Psoas muscle (tissue), 8 donors: ENCODE data around the gene PARD6B. TPM values are rescaled to one million over a fixed set of nuclear protein-coding genes. Genes with fewer than 3 reads are reported as not detected.

Experiments used
- ATAC-seq, 4 donors: fragments of 200-7000 bp; cut with Tn5 transposase; one replicate each; pipeline ENCODE4 v1.9.1; 2020; ENCODE audit warnings: moderate library complexity in 3 of 4, mild to moderate bottlenecking in 2 of 4
- DNase-seq, 2 donors: peaks; one replicate each; pipeline ENCODE4 v3.0.0-alpha.2; 2020
- H3K27ac ChIP-seq: fragments of 200-600 bp; one replicate; pipeline ENCODE4 v1.8.0; 2022
- H3K27me3 ChIP-seq, 3 donors: fragments of 200-600 bp in 1 of 3; one replicate each; pipeline versions ENCODE4 v1.6.1 to v1.8.0; 2013 to 2022; ENCODE audit warnings: low read length in 2 of 3, mild to moderate bottlenecking in 2 of 3, moderate library complexity in 1 of 3; ENCODE audit not compliant: insufficient read depth in 3 of 3
- H3K36me3 ChIP-seq, 2 donors: fragments of 200-600 bp in 1 of 2; one replicate each; pipeline versions ENCODE4 v1.6.1 to v1.8.0; 2013 to 2022; ENCODE audit warnings: low read depth in 1 of 2, mild to moderate bottlenecking in 1 of 2, moderate library complexity in 1 of 2; ENCODE audit not compliant: insufficient read depth in 1 of 2
- H3K4me1 ChIP-seq: fragments of 200-600 bp; one replicate; pipeline ENCODE4 v1.8.0; 2022
- H3K4me3 ChIP-seq: fragments of 200-600 bp; one replicate; pipeline ENCODE4 v1.8.0; 2022; ENCODE audit warnings: mild to moderate bottlenecking
- H3K9me3 ChIP-seq: fragments of 200-600 bp; one replicate; pipeline ENCODE4 v1.8.0; 2022
- WGBS, 3 donors: extraction: QIAGEN DNeasy Blood & Tissue Kit; methylation state at CpG; one replicate each; pipeline versions ENCODE4 v1.1.6 to v1.1.7; 2013; 5-methylcytosine and 5-hydroxymethylcytosine counted together
- intact Hi-C, 2 donors: fragments of 100-400 bp; cut with DNase I; formaldehyde crosslinking; loops; one replicate each; pipeline versions ENCODE4 v1.11.0 to v1.14.2; 2022
- polyA plus RNA-seq, 3 donors: library from polyadenylated mRNA; stranded (reverse); fragments of 200-250 nt; gene quantifications; one replicate each; pipeline ENCODE4 v1.2.3, GENCODE V29; 2013
- total RNA-seq, 4 donors: library from RNA; stranded (reverse); fragmentation: NEBNext Ultra II Directional in 2 of 4; extraction: Animal tissue kit (Norgen Biotek cat#: 25700) in 2 of 4; gene quantifications; one replicate each; pipeline versions ENCODE4 v1.2.1 to v1.2.4, GENCODE V29; 2021 to 2023
- TF ChIP-seq, protein P1 (sequence below): fragments of 200-600 bp; IDR thresholded peaks from one replicate; pipeline ENCODE4 v1.8.0; 2022; ENCODE audit warnings: antibody characterized with exemption
- donor health status: healthy with polysubstance abuse.
- donor health status: DM: no; HTN: no; CAD: no; lungs with moderate emphysema.
- donor health status: Bipolar disorder and iron deficiency.
- donor health status: healthy.
- donor health status: DM: yes; HTN: yes; CAD: no.
- donor health status: DM: no; HTN: no; CAD: no.
- donor health status: DM: no; HTN: no; CAD: no.
- donor health status: DM: yes; HTN: yes; CAD: no.

The PARD6B gene
- total and polyA plus RNA-seq, 7 donors, result 0.27 to 5.0 (median 0.97) TPM

DNA sequence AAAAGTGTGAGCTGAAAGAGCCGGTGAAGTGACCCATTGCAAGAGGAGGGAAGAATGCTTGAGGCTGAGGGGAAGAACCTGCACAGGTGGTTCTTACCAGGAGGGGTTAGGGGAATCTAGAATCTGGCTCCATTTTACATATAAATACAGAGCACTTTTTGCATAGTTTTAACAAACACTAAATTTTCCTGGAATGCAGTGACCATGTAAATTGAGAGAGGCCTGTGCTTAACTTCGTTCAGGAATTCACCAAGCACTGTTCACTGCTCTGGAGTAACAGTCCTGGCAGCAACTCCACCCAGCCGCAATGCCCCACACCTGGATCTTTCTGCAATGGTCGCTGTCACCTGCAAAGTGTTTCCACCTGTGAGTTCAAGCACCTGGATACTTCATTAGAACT lies 26.9 kb upstream of the PARD6B start:
- H3K4me3 ChIP-seq, result no peak overlapping the region
- no peaks in the 10 kb centered on the region for H3K36me3 ChIP-seq
- H3K9me3 ChIP-seq, result no peaks in the 10 kb centered on the region
- DNase-seq, result no peak
- H3K27ac ChIP-seq, result no peak overlapping the region
- 70 to 78% (median 72%) methylated on average over 4 of the region's 4 CpGs for WGBS, 3 donors
- TF ChIP-seq, protein P1, sequence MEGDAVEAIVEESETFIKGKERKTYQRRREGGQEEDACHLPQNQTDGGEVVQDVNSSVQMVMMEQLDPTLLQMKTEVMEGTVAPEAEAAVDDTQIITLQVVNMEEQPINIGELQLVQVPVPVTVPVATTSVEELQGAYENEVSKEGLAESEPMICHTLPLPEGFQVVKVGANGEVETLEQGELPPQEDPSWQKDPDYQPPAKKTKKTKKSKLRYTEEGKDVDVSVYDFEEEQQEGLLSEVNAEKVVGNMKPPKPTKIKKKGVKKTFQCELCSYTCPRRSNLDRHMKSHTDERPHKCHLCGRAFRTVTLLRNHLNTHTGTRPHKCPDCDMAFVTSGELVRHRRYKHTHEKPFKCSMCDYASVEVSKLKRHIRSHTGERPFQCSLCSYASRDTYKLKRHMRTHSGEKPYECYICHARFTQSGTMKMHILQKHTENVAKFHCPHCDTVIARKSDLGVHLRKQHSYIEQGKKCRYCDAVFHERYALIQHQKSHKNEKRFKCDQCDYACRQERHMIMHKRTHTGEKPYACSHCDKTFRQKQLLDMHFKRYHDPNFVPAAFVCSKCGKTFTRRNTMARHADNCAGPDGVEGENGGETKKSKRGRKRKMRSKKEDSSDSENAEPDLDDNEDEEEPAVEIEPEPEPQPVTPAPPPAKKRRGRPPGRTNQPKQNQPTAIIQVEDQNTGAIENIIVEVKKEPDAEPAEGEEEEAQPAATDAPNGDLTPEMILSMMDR, result no peak
- H3K4me1 ChIP-seq, result no peaks in the 10 kb centered on the region
- ATAC-seq, result no peak
- H3K27me3 ChIP-seq, result no peaks in the 10 kb centered on the region
- intact Hi-C loops, result no loop called here

- H3K27me3 ChIP-seq, result no peaks in the 10 kb centered on the region
- TF ChIP-seq, protein P1, result no peak
- no peaks in the 10 kb centered on the region for H3K36me3 ChIP-seq
- no peak overlapping the region for H3K4me3 ChIP-seq
- ATAC-seq (no peak), DNase-seq (no peak)
- no peaks in the 10 kb centered on the region for H3K4me1 ChIP-seq
- no peak overlapping the region for H3K27ac ChIP-seq
- WGBS, 3 donors, result 91 to 100% (median 100%) methylated on average over 1 of the region's 1 CpG
- no peaks in the 10 kb centered on the region for H3K9me3 ChIP-seq
- intact Hi-C loops, result no loop called here
Measured at GRCh38 chr20:50704971-50705370, 26.4 kb upstream of the PARD6B start.

- Histone ChIP-seq H3K27me3 (no peaks in the 10 kb centered on the region), H3K4me3 (no peak overlapping the region), H3K9me3 (no peaks in the 10 kb centered on the region), H3K4me1 (no peaks in the 10 kb centered on the region), H3K36me3 (no peaks in the 10 kb centered on the region), H3K27ac (no peak overlapping the region)
- intact Hi-C loops, result no loop called here
- no peak for DNase-seq
- ATAC-seq, result no peak
- TF ChIP-seq, protein P1, result no peak
- WGBS, 3 donors, result 62 to 71% (median 64%) methylated on average over 8 of the region's 8 CpGs
Measured at GRCh38 chr20:50708845-50709635, 22.3 kb upstream of the PARD6B start.

GRCh38 chr20:50709636-50709973 lies 21.8 kb upstream of the PARD6B start:
- intact Hi-C loops, result no loop called here
- ATAC-seq (no peak), DNase-seq (no peak)
- Histone ChIP-seq H3K4me3 (no peak overlapping the region), H3K4me1 (no peaks in the 10 kb centered on the region), H3K27me3 (no peaks in the 10 kb centered on the region), H3K27ac (no peak overlapping the region), H3K9me3 (no peaks in the 10 kb centered on the region), H3K36me3 (no peaks in the 10 kb centered on the region)
- TF ChIP-seq, protein P1, result no peak
- 68 to 71% (median 70%) methylated on average over 5 of the region's 5 CpGs for WGBS, 3 donors
